Measurements from ENCODE around the gene BUD13.
A peak's percentile ranks its signal among the peaks of the same experiment; 100 is the strongest.
"Not testable (repeated sequence)": the region's sequence is repeated elsewhere in the genome, so short reads cannot be mapped to it uniquely, and the experiment has no call there.

BUD13 gene

GRCh38 chr11:116792144-116792868 is 19.5 kb upstream of the BUD13 start:
- no peak for DNase-seq

GRCh38 chr11:116791813-116792143 is 19.0 kb upstream of the BUD13 start, which contains the start of gene APOA5:
Gene APOA5 (minus strand): TSS chr11:116791879. CDS start chr11:116791860, 19 bp downstream.
- no peak for DNase-seq

- peak; percentile 79 for DNase-seq
These were observed 18.4 kb upstream of the BUD13 start for GRCh38 chr11:116791002-116791812.

GRCh38 chr11:116790167-116791001 is 17.6 kb upstream of the BUD13 start:
- no peak for DNase-seq

GRCh38 chr11:116788975-116789374 is 16.2 kb upstream of the BUD13 start:
- DNase-seq: no peak

GRCh38 chr11:116788534-116788933 is 15.7 kb upstream of the BUD13 start:
- no peak for DNase-seq

- peak; percentile 86 for DNase-seq
These were observed 15.1 kb upstream of the BUD13 start, which contains the start of gene ZPR1 for GRCh38 chr11:116787786-116788486. Gene ZPR1 (minus strand): TSS chr11:116788023. CDS start chr11:116787990, 33 bp downstream.

- DNase-seq: no peak
These were observed 14.6 kb upstream of the BUD13 start for GRCh38 chr11:116787436-116787785.

- no peak for DNase-seq
These were observed 14.2 kb upstream of the BUD13 start for GRCh38 chr11:116786966-116787365.

- no peak for DNase-seq
These were observed 13.5 kb upstream of the BUD13 start for GRCh38 chr11:116786326-116786725.

- peak; percentile 72 for DNase-seq
These were observed 9.9 kb upstream of the BUD13 start for GRCh38 chr11:116782728-116783127.

GRCh38 chr11:116778556-116778955 is 5.8 kb upstream of the BUD13 start:
- no peak for DNase-seq

GRCh38 chr11:116777056-116777455 is 4.3 kb upstream of the BUD13 start:
- DNase-seq: no peak

GRCh38 chr11:116776522-116776984 is 3.8 kb upstream of the BUD13 start:
- DNase-seq: peak; percentile 19

- no peak for DNase-seq
These were observed 3.2 kb upstream of the BUD13 start for GRCh38 chr11:116775975-116776374.

- no peak for DNase-seq
These were observed 1.9 kb upstream of the BUD13 start for GRCh38 chr11:116774661-116775060.

- DNase-seq: peak; percentile 57
These were observed 663 bp upstream of the BUD13 start for GRCh38 chr11:116773203-116774097.

GRCh38 chr11:116771935-116772334 is 852 bp downstream of the BUD13 start:
- DNase-seq: no peak

GRCh38 chr11:116762132-116762531 is 10.7 kb downstream of the BUD13 start:
- no peak for DNase-seq

GRCh38 chr11:116756044-116756443 is 16.7 kb downstream of the BUD13 start:
- DNase-seq: not testable (repeated sequence)

GRCh38 chr11:116750070-116750718 is 22.6 kb downstream of the BUD13 start:
- no peak for DNase-seq
